Ovary (tissue), 9 donors: ENCODE data around the gene ENOX1. TPM values are rescaled to one million over a fixed set of nuclear protein-coding genes. Genes with fewer than 3 reads are reported as not detected.
"Not testable (repeated sequence)": the region's sequence is repeated elsewhere in the genome, so short reads cannot be mapped to it uniquely, and the experiment has no call there.

Experiments
- DNase-seq, 5 donors: peaks; one replicate each; pipeline ENCODE4 v3.0.0-alpha.2; 2019 to 2020
- H3K27ac ChIP-seq, 2 donors: fragments of 200-600 bp; one replicate each; pipeline versions ENCODE4 v1.5.1 to v1.8.0; 2019 to 2022
- H3K27me3 ChIP-seq: fragments of 200-600 bp; one replicate; pipeline ENCODE4 v1.8.0; 2022
- H3K36me3 ChIP-seq: fragments of 200-600 bp; sonication (generic); one replicate; pipeline ENCODE4 v1.5.1; 2019
- H3K4me1 ChIP-seq: one replicate; pipeline ENCODE4 v1.8.1; 2013; ENCODE audit warnings: mild to moderate bottlenecking, moderate library complexity; ENCODE audit not compliant: insufficient read depth
- H3K4me3 ChIP-seq: fragments of 200-600 bp; sonication (generic); one replicate; pipeline ENCODE4 v1.5.1; 2017
- H3K9me3 ChIP-seq, 2 donors: fragments of 200-600 bp in 1 of 2; sonication (generic) in 1 of 2; one replicate each; pipeline versions ENCODE4 v1.5.1 to v1.8.1; 2013 to 2019; ENCODE audit warnings: mild to moderate bottlenecking in 1 of 2, moderate library complexity in 1 of 2
- CTCF ChIP-seq, 3 donors: fragments of 450-650 bp in 2 of 3; fragments of 200-600 bp in 1 of 3; IDR thresholded peaks; one replicate each; pipeline versions ENCODE4 v1.5.1 to v1.8.0; 2016 to 2022; ENCODE audit warnings: antibody characterized with exemption in 3 of 3, mild to moderate bottlenecking in 1 of 3
- EP300 ChIP-seq: sonication (generic); formaldehyde crosslinking; IDR thresholded peaks from one replicate; pipeline ENCODE4 v1.6.1; 2017; ENCODE audit warnings: antibody characterized with exemption
- POLR2A ChIP-seq: fragments of 450-650 bp; IDR thresholded peaks from one replicate; pipeline ENCODE4 v1.6.1; 2017; ENCODE audit warnings: antibody characterized with exemption, mild to moderate bottlenecking, moderate library complexity
- WGBS, 3 donors: extraction: QIAGEN DNeasy Blood & Tissue Kit in 1 of 3; methylation state at CpG; one replicate each; pipeline versions ENCODE4 v1.1.5 to v1.1.7; 2013 to 2017; 5-methylcytosine and 5-hydroxymethylcytosine counted together
- intact Hi-C, 4 donors: fragments of 100-400 bp; cut with DNase I; formaldehyde crosslinking; loops; one replicate each; pipeline versions ENCODE4 v1.11.0 to v1.15.1; 2022 to 2023
- polyA plus RNA-seq, 2 donors: library from polyadenylated mRNA; stranded (reverse); fragments of 200-250 nt in 1 of 2; fragments of 350-450 nt in 1 of 2; fragmentation: Illumina TruSeq in 1 of 2; extraction: RNeasy Lipid Tissue Mini Kit (QIAGEN cat#74804) in 1 of 2; gene quantifications; one replicate each; pipeline ENCODE4 v1.2.3, GENCODE V29; 2013 to 2014
- total RNA-seq, 7 donors: library from RNA; depleted of rRNA in 2 of 7; stranded (reverse); fragments of >200 nt in 2 of 7; fragmentation: NEBNext Ultra II Directional in 3 of 7; extraction: Animal tissue kit (Norgen Biotek cat#: 25700) in 3 of 7; gene quantifications; one replicate each; pipeline versions ENCODE4 v1.1.0 to v1.2.4, GENCODE V29; 2016 to 2023
- donor health status: DM: no; HTN: no; CAD: no; lungs with moderate emphysema.
- donor health status: DM: no; HTN: no; CAD: no.
- donor health status: Bipolar disorder and iron deficiency.
- donor health status: DM: yes; HTN: yes; CAD: no.
- donor health status: DM: no; HTN: no; CAD: no.
- donor health status: DM: yes; HTN: yes; CAD: no.

ENOX1 gene
- total and polyA plus RNA-seq, 9 donors, result 3.6 to 17.5 (median 7.8) TPM

- Histone ChIP-seq H3K36me3 (no peaks in the 10 kb centered on the region), H3K27me3 (no peaks in the 10 kb centered on the region), H3K4me1 (peaks cover 10% of the 10 kb centered on the region), H3K4me3 (no peak overlapping the region), H3K9me3 (no peaks in the 10 kb centered on the region), H3K27ac (no peak overlapping the region)
- 95 to 98% (median 96%) methylated on average over 4 of the region's 4 CpGs for WGBS, 3 donors
- TF ChIP-seq POLR2A, result no peak
- TF ChIP-seq EP300, result no peak
- no peak for DNase-seq
- intact Hi-C loops, result no loop called here
These were observed 433.1 kb downstream of the ENOX1 start for GRCh38 chr13:43353631-43354030.

GRCh38 chr13:43351612-43352011 is 435.2 kb downstream of the ENOX1 start:
- 68 to 75% (median 69%) methylated on average over 1 to 3 of the region's 3 CpGs for WGBS, 3 donors
- H3K4me1 ChIP-seq, H3K9me3 ChIP-seq, H3K27me3 ChIP-seq, H3K4me3 ChIP-seq, H3K27ac ChIP-seq, intact Hi-C loops, H3K36me3 ChIP-seq, DNase-seq: not testable (repeated sequence)

- 86 to 92% (median 90%) methylated on average over 4 of the region's 4 CpGs for WGBS, 3 donors
These were observed 438.4 kb downstream of the ENOX1 start for GRCh38 chr13:43348397-43348796.

GRCh38 chr13:43347877-43348276 is 438.9 kb downstream of the ENOX1 start:
- intact Hi-C loops, result no loop called here
- 87 to 91% (median 89%) methylated on average over 10 of the region's 10 CpGs for whole genome bisulfite sequencing, 3 donors
- Histone ChIP-seq H3K4me3 (no peak overlapping the region), H3K4me1 (no peaks in the 10 kb centered on the region), H3K27ac (no peak overlapping the region), H3K9me3 (no peaks in the 10 kb centered on the region), H3K36me3 (no peaks in the 10 kb centered on the region), H3K27me3 (no peaks in the 10 kb centered on the region)
- DNase-seq, result no peak
- no peak for TF ChIP-seq CTCF (IDR thresholded peaks at IDR 0.05)
- TF ChIP-seq EP300, result no peak
- no peak for TF ChIP-seq POLR2A

More at GRCh38 chr13:43348397-43348796, 438.4 kb downstream of the ENOX1 start:
- Histone ChIP-seq H3K27ac (no peak overlapping the region), H3K4me1 (no peaks in the 10 kb centered on the region), H3K27me3 (no peaks in the 10 kb centered on the region), H3K9me3 (no peaks in the 10 kb centered on the region), H3K36me3 (no peaks in the 10 kb centered on the region), H3K4me3 (no peak overlapping the region)
- TF ChIP-seq POLR2A, result no peak
- no peak for TF ChIP-seq CTCF (IDR thresholded peaks at IDR 0.05)
- no peak for TF ChIP-seq EP300
- intact Hi-C loops, result no loop called here
- no peak for DNase-seq

GRCh38 chr13:43346427-43346826 is 440.3 kb downstream of the ENOX1 start:
- no peaks in the 10 kb centered on the region for H3K36me3 ChIP-seq
- no peak overlapping the region for H3K4me3 ChIP-seq
- intact Hi-C loops, result no loop called here
- H3K27me3 ChIP-seq, result no peaks in the 10 kb centered on the region
- no peak for TF ChIP-seq POLR2A
- TF ChIP-seq CTCF (IDR thresholded peaks at IDR 0.05), result no peak
- no peak for TF ChIP-seq EP300
- no peaks in the 10 kb centered on the region for H3K9me3 ChIP-seq
- no peak for DNase-seq
- no peak overlapping the region for H3K27ac ChIP-seq
- WGBS, 3 donors, result 61 to 71% (median 67%) methylated on average over 4 of the region's 4 CpGs
- no peaks in the 10 kb centered on the region for H3K4me1 ChIP-seq

GRCh38 chr13:43343645-43344044 is 443.1 kb downstream of the ENOX1 start:
- Histone ChIP-seq H3K4me3 (no peak overlapping the region), H3K9me3 (no peaks in the 10 kb centered on the region), H3K4me1 (no peaks in the 10 kb centered on the region), H3K36me3 (no peaks in the 10 kb centered on the region), H3K27me3 (no peaks in the 10 kb centered on the region), H3K27ac (no peak overlapping the region)
- no peak for TF ChIP-seq CTCF (IDR thresholded peaks at IDR 0.05)
- TF ChIP-seq EP300, result no peak
- no peak for TF ChIP-seq POLR2A
- DNase-seq, result no peak
- WGBS, 3 donors, result 97% methylated on average over 2 of the region's 2 CpGs
- intact Hi-C loops, result no loop called here
